ENCODE data around the gene CARD14.
"Not testable (repeated sequence)": the region's sequence is repeated elsewhere in the genome, so short reads cannot be mapped to it uniquely, and the experiment has no call there.

Gene CARD14

GRCh38 chr17:80227156-80227555 is 57.3 kb downstream of the CARD14 start:
- no peak for DNase-seq (ENCODE audit: low spot score)

GRCh38 chr17:80227666-80228065 is 57.8 kb downstream of the CARD14 start:
- no peak for DNase-seq (ENCODE audit: low spot score)

- DNase-seq (ENCODE audit: low spot score): no peak
Observed at GRCh38 chr17:80228477-80228876, 58.6 kb downstream of the CARD14 start.

- no peak for DNase-seq (ENCODE audit: low spot score)
Observed at GRCh38 chr17:80229011-80229410, 59.2 kb downstream of the CARD14 start.

GRCh38 chr17:80232438-80232837 is 62.6 kb downstream of the CARD14 start:
- DNase-seq (ENCODE audit: low spot score): no peak

GRCh38 chr17:80233202-80233601 is 63.4 kb downstream of the CARD14 start:
- DNase-seq (ENCODE audit: low spot score): no peak

GRCh38 chr17:80236911-80237310 is 67.1 kb downstream of the CARD14 start:
- DNase-seq (ENCODE audit: low spot score): no peak

GRCh38 chr17:80237386-80237785 is 67.6 kb downstream of the CARD14 start:
- no peak for DNase-seq (ENCODE audit: low spot score)

- no peak for DNase-seq (ENCODE audit: low spot score)
Observed at GRCh38 chr17:80242505-80242904, 72.7 kb downstream of the CARD14 start.

- DNase-seq (ENCODE audit: low spot score): no peak
Observed at GRCh38 chr17:80243526-80244433, 74.0 kb downstream of the CARD14 start.

- not testable (repeated sequence) for DNase-seq (ENCODE audit: low spot score)
Observed at GRCh38 chr17:80244448-80244847, 74.6 kb downstream of the CARD14 start.

GRCh38 chr17:80244871-80245509 is 75.2 kb downstream of the CARD14 start:
- DNase-seq (ENCODE audit: low spot score): no peak

- DNase-seq (ENCODE audit: low spot score): no peak
Observed at GRCh38 chr17:80245566-80246265, 75.9 kb downstream of the CARD14 start.

- DNase-seq (ENCODE audit: low spot score): no peak
Observed at GRCh38 chr17:80246266-80246681, 76.4 kb downstream of the CARD14 start.

- DNase-seq (ENCODE audit: low spot score): no peak
Observed at GRCh38 chr17:80246726-80247125, 76.9 kb downstream of the CARD14 start.

GRCh38 chr17:80247561-80247960 is 77.7 kb downstream of the CARD14 start:
- no peak for DNase-seq (ENCODE audit: low spot score)

GRCh38 chr17:80248001-80248893 is 78.4 kb downstream of the CARD14 start:
- DNase-seq (ENCODE audit: low spot score): no peak

GRCh38 chr17:80248894-80249710 is 79.3 kb downstream of the CARD14 start:
- DNase-seq (ENCODE audit: low spot score): no peak

- DNase-seq (ENCODE audit: low spot score): no peak
Observed at GRCh38 chr17:80251966-80252365, 82.1 kb downstream of the CARD14 start.

- peak; percentile 87 for DNase-seq (ENCODE audit: low spot score)
Observed at GRCh38 chr17:80252871-80253270, 83.0 kb downstream of the CARD14 start.

Data from NAMALWA (cell line).